GM21576 (cell line): ENCODE data around the gene PNN.
"Not testable (repeated sequence)": the region's sequence is repeated elsewhere in the genome, so short reads cannot be mapped to it uniquely, and the experiment has no call there.

Experiments
- ATAC-seq: cut with Tn5 transposase; IDR thresholded peaks from one replicate; pipeline ENCODE4 v1.9.1; 2021; ENCODE audit warnings: mild to moderate bottlenecking, moderate library complexity; ENCODE audit not compliant: unreplicated experiment

The PNN gene

GRCh38 chr14:39174560-39175444 is at the start of gene PNN:
TSS of gene PNN (plus strand) at chr14:39175254. CDS start at chr14:39175280, 26 bp downstream.
- peak; percentile 94 for ATAC-seq

DNA sequence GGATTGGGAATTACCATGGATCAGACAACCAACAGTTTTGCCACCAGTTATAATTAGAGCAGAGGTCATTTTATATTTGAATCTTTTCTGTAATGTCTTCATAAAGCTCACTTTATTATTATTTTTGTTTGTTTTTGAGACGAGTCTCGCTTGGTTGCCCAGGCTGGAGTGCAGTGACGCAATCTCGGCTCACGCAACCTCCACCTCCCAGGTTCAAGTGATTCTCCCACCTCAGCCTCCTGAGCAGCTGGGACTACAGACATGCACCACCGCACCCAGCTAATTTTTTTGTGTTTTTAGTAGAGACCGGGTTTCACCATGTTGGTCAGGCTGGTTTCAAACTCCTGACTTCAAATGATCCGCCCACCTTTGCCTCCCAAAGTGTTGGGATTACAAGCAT is 37.2 kb upstream of the PNN start:
- ATAC-seq: not testable (repeated sequence)

DNA sequence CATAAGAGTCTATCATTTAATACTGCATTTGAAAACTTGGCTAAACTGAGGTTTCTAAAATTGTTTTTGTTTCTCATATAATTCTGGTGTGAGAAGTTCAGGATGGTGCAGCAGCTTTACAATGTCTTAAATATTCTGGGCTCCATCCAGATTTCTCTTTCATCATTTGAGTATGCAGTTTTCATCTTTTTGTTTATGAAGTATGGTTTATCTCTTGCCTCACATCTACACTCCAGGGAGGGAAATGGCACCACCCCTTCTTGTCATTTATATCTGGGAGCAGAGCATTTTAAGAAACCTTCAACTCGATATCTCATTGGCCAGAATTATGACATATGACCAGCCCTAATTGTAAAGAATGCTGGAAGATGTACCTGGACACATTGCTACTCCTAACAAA is 36.6 kb upstream of the PNN start:
- no peak for ATAC-seq

DNA sequence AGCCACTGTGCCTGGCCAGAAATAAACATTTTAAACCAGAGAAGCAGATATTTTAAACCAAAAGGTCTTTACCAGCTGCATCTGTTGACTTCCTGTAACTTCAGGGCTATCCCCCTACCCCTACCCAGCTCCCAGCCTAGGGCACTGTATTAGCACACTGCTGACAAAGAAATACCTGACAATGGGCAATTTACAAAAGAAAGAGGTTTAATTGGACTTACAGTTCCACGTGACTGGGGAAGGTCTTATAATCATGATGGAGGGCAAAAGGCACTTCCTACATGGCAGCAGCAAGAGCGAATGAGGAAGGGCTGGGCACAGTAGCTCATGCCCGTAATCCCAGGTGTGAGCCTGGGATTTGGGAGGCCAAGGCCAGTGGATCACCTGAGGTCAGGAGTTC is 34.9 kb upstream of the PNN start:
- ATAC-seq: no peak

- ATAC-seq: not testable (repeated sequence)
Measured at GRCh38 chr14:39141623-39142022, 33.4 kb upstream of the PNN start.

DNA sequence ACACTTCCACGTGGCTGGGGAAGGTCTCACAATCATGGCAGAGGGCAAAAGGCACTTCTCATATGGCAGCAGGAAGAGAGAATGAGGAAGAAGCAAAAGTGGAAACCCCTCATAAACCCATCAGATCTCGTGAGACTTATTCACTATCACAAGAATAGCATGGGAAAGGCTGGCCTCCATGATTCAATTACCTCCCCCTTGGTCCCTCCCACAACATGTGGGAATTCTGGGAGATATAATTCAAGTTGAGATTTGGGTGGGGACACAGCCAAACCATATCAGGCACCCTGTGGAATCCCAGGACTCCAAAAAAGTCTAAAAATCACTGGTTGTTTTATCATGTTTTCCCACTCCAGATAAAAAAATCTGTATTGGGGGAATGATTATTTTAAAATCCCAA is 31.8 kb upstream of the PNN start:
- not testable (repeated sequence) for ATAC-seq

DNA sequence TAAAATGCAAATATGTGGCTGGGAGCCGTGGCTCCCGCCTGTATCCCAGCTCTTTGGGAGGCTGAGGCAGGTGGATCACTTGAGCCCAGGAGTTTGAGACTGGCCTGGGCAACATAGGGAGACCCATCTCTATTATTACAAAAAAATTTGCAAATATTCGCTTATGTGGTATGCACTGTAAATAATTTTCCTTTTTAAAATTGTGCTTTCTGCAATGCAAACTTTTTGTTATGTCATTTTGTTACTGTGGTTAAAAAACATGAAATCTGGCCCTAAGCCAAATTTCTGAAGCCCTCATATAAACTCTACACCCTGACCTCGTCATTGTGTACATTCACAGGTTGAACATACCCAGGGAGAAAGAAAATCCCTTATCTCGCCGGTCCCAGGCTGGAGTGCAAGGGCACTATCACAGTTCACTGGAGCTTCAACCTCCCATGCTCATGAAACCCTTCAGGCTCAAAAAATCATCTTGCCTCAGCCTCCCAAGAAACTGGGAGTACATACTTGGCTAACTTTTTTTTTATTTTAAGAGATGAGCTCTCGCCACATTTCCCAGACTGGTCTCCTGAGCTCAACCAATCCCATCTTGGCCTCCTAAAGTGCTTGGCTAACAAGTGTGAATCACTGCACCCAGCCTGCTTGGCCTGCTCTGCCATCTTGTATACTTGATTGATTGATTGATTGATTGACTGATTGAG is 29.6 kb upstream of the PNN start:
- ATAC-seq: no peak

DNA sequence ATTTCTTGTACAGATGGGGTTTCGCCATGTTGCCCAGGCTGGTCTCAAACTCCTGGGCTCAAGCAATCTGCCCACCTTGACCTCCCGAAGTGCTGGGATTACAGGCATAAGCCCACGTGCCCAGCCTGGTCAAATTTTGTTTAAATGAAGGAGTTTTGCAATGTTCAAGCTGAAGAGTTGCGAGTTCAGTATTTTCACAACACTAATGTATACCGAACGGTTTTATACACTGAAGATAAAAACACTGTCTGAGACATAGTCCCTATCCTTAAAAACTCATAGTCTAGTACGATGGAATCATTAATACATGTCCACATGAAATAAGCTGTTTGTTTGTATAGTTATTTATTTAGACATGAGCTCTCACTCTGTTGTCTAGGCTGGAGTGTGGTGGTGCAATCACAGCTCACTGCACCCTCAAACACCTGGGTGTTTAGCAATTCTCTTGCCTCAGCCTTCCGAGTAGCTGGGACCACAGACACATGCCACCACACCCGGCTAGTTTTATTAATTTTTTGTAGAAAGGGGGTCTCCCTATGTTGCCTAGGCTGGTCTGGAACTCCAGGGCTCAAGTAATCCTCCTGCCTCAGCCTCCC is 20.4 kb upstream of the PNN start:
- no peak for ATAC-seq

GRCh38 chr14:39157491-39157890 is 17.6 kb upstream of the PNN start:
- ATAC-seq: no peak

- ATAC-seq: no peak
Measured at GRCh38 chr14:39158222-39158858, 16.7 kb upstream of the PNN start.

- no peak for ATAC-seq
Measured at GRCh38 chr14:39160494-39160893, 14.6 kb upstream of the PNN start.

DNA sequence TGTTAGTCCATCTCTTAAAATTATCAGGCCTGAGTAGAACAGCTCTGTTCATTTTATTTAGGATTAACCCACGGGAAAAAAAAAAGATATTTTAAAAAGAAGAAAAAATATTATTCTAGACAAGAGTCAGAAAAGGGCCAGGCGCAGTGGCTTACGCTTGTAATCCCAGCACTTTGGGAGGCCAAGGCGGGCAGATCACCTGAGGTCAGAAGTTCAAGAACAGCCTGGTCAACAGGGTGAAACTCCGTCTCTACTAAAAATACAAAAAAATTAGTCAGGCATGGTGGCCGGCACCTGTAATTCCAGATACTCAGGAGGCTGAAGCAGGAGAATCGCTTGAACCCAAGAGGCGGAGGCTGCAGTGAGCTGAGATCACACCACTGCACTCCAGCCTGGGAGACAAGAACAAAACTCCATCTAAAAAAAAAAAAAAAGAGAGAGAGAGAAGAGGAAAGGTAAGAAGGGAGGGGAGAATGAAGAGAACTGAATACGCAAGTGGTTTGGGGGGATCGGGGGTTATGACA is 7.2 kb upstream of the PNN start:
- not testable (repeated sequence) for ATAC-seq

DNA sequence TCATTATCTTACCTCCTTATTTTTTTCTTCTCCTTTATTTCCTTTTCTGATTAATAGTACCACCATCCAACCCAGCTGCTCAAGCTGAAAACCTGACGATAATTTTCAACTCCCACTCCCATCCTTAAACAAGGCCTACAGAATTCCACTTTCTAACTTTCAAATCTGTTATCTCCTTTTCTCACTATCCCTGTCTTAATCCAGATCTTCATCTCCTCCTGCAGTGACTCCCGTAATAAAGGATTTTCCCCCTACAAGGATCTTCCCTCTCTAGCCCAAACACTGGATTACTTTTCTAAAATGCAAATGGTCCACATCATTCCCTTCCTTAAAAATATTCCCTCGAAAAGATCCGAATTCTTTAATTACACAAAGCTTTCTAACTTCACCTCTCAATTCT is 6.5 kb upstream of the PNN start:
- ATAC-seq: no peak

- peak; percentile 5 for ATAC-seq
Measured at GRCh38 chr14:39169541-39169900, 5.5 kb upstream of the PNN start.

- no peak for ATAC-seq
Measured at GRCh38 chr14:39173198-39173597, 1.9 kb upstream of the PNN start.

DNA sequence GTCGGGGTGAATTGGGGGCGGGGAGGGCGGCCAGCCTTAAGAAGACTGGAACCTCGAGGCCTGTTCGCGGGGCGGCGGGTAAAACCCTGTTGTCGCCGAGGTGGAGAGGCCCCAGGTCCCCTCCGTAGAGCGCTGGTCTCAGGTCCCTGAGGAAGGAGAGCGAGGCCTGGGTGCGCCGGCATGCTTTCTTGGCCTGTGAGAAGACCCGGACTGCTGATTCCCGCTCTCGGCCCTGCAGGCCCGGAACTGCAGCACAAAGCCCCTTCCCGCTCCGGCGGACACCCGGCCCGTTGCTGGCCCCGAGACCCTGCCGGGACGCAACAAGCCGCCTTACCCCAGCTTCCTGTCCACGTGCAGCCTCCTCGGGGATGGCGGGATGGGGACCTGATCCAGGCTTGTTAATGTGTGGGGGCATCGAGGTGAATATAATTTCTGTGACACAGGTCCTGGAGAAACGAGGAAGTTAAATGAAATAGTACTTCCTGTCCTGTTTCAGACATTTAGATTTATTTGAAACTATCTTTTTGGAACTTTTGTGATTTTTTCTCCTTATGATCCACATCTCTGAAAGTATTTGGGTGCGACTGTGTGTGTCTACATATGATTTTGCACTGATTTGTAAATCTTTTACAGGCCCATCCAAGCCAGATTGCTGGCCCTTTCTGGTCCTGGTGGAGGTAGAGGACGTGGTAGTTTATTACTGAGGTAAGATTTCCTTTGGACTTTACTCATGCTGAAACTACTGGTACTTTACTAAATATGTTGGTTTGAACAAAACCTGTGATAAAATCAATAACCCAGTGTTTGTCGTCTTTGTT is 600 bp downstream of the PNN start:
- peak; percentile 2 for ATAC-seq

DNA sequence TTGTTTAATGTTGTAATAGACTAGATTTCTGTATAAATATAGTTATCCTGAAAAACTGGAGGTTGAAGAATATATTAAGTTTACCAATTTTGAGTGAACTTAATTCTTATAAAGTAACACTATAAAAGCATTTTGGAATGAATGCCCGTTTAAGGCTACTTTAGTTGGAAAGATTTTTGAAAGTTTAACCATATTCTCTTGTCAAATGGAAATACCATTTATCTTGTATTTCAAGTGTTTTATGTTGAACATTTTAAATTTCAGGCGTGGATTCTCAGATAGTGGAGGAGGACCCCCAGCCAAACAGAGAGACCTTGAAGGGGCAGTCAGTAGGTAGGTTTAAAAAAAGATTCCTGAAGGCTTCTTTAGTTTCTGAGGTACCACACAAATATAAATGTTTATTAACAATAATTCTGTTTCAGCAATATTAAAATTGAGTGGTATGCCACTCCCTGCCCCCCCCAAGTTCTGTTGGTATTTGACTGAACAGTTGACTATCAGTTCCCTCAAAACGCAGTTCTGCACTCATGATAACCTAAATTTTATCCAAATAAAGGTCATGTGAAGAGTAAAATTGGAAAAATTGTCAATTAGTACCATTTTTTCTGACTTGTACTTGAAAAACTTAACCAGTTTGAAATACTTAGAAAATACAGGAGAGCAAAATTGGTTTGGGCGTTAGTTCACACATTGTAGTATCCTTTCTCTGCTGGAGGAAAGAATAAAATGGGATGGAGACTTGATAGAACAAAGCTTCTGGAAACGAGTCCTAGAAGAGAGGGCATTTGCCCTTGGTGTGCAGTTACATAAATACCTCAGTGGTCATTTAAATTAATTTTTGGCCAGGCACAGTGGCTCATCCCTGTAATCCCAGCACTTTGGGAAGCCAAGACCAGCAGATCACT is 1.5 kb downstream of the PNN start:
- no peak for ATAC-seq

DNA sequence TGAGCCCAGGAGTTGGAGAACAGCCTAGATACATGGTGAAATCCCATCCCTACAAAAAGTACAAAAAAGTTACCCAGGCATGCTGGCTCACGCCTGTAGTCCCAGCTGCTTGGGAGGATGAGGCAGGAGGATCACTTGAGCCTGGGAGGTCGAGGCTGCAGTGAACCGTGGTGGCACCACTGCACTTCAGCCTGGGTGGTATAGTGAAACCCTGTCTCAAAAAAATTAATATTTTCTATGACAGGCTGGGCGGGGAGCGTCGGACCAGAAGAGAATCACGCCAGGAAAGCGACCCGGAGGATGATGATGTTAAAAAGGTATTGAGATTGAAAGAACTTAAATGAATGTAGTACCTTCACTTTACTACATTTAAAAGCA is 2.1 kb downstream of the PNN start:
- ATAC-seq: no peak

- no peak for ATAC-seq
Measured at GRCh38 chr14:39179042-39179441, 4.0 kb downstream of the PNN start.
